Fibroblast of the aortic adventitia (primary cell): ENCODE data around the gene PINLYP. TPM values are rescaled to one million over a fixed set of nuclear protein-coding genes. Genes with fewer than 3 reads are reported as not detected.

Experiments
- DNase-seq: peaks from one replicate; pipeline ENCODE4 v3.0.0-alpha.2; 2010; ENCODE audit warnings: low read depth
- H3K4me3 ChIP-seq: 2 replicates; pipeline ENCODE4 v1.5.1; 2011; ENCODE audit warnings: low read depth, mild to moderate bottlenecking, control low read depth, low read length, moderate library complexity
- CTCF ChIP-seq: IDR thresholded peaks from 2 replicates; pipeline ENCODE4 v1.5.1; 2011; ENCODE audit warnings: mild to moderate bottlenecking, low read length, control low read depth, inconsistent platforms; ENCODE audit not compliant: insufficient read depth
- total RNA-seq: library from RNA; depleted of rRNA; stranded (reverse); fragments of >200 nt; gene quantifications from 2 replicates; pipeline ENCODE4 v1.2.3, GENCODE V29; 2012; ENCODE audit warnings: low replicate concordance

PINLYP gene
- 6.4 and 7.4 TPM in 2 replicates for total RNA-seq

GRCh38 chr19:43575156-43575950 lies at the start of gene PINLYP, which contains the start of gene XRCC1:
TSS of gene PINLYP (plus strand) at chr19:43575801. CDS start at chr19:43577192, 1,391 bp downstream.
TSS of gene XRCC1 (minus strand) at chr19:43575527. CDS start at chr19:43575458, 69 bp downstream.
- TF ChIP-seq CTCF = no peak
- H3K4me3 ChIP-seq = peak within 1 kb of the TSS; percentile 71
- DNase-seq = peak; percentile 98

GRCh38 chr19:43525836-43526771 lies 49.5 kb upstream of the PINLYP start:
- no peak for TF ChIP-seq CTCF
- peak overlapping the region; percentile 91 for H3K4me3 ChIP-seq
- DNase-seq = peak; percentile 7

- TF ChIP-seq CTCF = no peak
- peak; percentile 48 for DNase-seq
- peak within 1 kb of the TSS; percentile 91 for H3K4me3 ChIP-seq
These were observed 48.4 kb upstream of the PINLYP start, which contains the start of gene ETHE1 for GRCh38 chr19:43526884-43527859. TSS of gene ETHE1 (minus strand) at chr19:43527201. CDS start at chr19:43527177, 24 bp downstream.

- peak; percentile 42 for DNase-seq
- peak overlapping the region; percentile 25 for H3K4me3 ChIP-seq
- TF ChIP-seq CTCF = no peak
These were observed 47.6 kb upstream of the PINLYP start for GRCh38 chr19:43527860-43528622.

GRCh38 chr19:43532571-43532961 lies 43.0 kb upstream of the PINLYP start:
- no peak for TF ChIP-seq CTCF
- peak; percentile 31 for DNase-seq
- peak overlapping the region; percentile 73 for H3K4me3 ChIP-seq
